GM12873 (cell line): ENCODE measurements around the gene SUPT3H.

Experiments
- TF ChIP-seq, protein P1 (sequence below): IDR thresholded peaks from 2 replicates; pipeline ENCODE4 v1.5.1; 2012; ENCODE audit warnings: low read depth, mild to moderate bottlenecking, moderate library complexity, low read length, control low read depth; ENCODE audit not compliant: insufficient read depth; ENCODE audit errors: missing control alignments

SUPT3H gene

DNA sequence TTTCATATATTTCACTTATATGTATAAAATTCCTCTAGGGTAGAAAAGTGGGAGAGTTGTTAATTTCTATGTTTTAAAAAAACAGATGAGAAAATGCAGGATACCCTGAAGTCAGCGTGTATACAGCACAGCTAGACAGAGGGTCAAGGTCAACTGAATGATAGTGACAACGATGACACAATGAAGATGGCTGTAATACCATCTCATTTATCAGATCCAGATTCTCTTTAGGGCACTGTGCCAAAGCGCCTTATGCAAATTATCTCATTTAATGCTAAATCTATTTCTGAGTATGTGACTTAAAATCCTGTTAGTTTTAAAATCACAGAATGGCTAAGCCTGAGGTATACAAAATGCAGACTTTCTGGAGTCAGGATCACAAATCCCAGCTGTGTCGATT lies 481.0 kb downstream of the SUPT3H start:
- TF ChIP-seq, protein P1, sequence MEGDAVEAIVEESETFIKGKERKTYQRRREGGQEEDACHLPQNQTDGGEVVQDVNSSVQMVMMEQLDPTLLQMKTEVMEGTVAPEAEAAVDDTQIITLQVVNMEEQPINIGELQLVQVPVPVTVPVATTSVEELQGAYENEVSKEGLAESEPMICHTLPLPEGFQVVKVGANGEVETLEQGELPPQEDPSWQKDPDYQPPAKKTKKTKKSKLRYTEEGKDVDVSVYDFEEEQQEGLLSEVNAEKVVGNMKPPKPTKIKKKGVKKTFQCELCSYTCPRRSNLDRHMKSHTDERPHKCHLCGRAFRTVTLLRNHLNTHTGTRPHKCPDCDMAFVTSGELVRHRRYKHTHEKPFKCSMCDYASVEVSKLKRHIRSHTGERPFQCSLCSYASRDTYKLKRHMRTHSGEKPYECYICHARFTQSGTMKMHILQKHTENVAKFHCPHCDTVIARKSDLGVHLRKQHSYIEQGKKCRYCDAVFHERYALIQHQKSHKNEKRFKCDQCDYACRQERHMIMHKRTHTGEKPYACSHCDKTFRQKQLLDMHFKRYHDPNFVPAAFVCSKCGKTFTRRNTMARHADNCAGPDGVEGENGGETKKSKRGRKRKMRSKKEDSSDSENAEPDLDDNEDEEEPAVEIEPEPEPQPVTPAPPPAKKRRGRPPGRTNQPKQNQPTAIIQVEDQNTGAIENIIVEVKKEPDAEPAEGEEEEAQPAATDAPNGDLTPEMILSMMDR = no peak

DNA sequence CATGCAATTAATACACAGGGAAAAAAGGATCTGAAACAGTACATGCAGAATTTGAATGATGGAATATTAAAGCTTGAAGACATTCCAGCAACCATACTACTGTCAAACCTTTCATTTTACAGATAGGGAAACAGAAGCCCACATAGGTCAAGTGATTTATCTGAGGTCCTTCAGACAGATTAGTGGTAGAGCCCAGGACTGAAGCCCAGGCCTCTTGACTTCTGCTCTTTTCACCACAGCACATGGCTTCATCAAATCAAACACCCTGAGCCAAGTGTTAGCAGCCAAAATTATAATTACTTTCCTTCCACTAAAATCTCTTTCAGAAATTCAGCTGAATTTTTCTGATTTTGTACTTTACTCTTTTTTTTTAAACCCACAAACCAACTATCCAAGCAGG lies 485.2 kb downstream of the SUPT3H start:
- TF ChIP-seq, protein P1 = no peak

DNA sequence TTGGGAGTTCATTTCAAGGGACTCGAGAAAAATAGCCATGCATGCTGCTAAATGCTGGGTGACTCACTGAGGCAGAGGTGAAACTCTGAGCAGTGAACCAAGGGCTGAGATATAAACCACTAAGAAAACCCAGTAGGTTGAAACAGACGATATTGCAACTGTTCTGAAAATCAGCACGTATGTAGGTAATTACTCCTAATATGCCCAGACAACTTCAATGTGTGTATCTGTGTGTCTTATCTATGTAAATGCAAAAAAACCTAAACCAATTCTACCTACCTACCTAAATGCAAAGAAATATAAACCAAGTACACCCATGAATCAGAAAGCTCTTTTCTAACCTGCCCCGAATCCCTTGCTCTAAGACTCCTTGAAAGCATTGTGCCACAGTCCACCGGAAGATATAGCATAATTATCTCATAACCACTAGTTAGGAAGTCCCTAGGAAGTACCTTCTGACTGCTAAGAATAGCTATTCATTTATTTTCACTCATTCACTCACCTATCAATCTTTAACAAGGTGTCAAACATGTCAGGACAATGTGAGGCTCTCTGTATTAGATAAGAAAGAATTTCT lies 508.3 kb downstream of the SUPT3H start:
- TF ChIP-seq, protein P1 = no peak

DNA sequence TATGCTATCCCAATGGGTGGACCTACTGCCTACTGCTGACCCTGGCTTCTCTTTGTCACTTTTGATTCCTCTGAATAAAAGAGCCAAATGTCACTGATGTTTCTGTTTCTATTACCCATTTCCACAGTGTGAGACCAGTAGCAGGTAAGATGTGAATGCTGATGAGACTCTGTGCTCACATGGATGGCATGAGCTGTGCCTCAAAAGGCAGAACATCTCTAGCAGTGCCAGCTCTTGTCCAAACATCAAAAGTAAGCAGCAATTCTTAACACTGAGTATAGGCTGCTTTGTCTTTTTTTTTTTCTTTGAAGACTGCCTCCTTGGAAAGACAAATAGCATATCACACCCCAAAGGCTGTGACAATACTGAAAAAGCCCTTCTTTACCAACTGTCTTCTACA lies 508.8 kb downstream of the SUPT3H start:
- TF ChIP-seq, protein P1 = no peak

DNA sequence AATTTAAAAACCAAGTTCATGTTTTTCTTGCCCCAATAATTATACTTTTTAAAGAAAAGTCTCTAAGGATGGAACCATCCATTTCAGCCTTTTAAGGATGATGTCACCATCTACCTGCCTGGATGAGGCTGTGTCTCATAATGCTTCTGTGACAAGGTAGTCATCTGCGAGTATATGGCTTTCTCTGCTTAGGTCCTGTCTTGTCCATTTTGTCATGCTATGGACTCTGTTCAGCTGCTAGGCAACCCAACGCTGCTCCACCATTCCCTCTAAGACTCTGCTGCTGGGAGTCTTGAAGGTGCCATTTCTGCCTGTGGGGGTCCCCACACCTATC lies 509.4 kb downstream of the SUPT3H start:
- TF ChIP-seq, protein P1 = no peak

DNA sequence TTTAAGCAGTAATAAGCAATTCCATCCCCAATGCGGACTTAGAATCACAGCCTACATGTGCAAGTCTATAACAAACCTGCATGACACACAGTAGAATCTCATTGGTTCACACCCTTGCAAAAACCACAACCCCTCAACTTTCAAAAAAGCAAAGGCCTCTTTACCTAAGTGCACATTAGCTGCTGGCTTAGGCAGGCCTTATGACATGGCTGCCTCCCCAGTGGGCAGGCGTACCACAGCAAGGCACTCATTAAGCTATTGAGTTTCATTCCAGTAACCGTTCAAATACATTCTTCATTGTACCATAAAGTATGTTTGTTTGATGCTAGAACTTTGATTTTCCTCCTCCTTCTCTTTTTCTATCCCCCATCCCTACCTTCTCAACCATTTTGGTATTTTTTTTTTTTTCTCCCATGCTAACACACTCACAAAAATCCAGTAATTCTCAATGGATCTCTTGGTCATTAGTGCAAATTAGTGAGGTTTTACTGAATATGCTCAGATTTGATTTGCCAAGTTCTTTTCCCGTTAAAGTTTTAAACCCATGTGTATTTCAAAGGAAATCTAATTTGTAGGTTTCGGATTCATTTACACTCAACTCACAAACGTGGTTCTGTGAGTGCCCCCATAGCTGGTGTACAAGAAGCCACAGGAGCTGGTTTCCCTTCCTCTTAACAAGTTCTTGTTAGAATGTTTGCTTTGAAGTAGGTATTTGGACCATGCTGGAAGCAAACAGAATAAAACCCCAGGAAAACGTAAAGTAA lies 510.0 kb downstream of the SUPT3H start:
- TF ChIP-seq, protein P1 = no peak

DNA sequence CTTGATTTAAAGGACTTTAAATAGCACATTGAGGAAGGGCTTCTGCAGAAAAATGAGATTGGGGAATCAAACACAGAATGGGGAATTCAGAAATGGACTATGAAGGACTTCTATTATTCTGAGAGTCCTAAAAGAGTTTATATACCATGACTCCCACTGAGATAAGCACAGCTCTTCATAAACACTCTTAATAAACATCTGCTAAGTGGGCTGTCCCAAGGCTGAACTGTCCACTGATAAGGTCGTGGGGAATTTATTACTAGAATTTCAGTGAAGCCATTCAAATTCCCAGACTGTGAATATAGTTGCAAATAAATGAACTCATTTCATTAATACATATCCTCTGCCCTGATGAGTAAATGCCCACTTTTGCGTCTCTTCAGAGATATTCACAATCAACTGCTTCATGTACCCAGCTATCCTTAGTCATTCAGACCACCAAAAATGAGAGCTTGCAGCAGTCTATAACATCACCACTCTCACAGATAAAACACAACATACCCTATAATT lies 517.8 kb downstream of the SUPT3H start:
- TF ChIP-seq, protein P1 = no peak
